ENCODE measurements around the gene TNC. TPM values are rescaled to one million over a fixed set of nuclear protein-coding genes. Genes with fewer than 3 reads are reported as not detected.

The TNC gene
- total RNA-seq, 1 experiment from 2014 or later: 0.60 TPM

Other genes with a start within 250 kb of the TNC start
- 17.9 and 19.6 TPM in 2 replicates for gene TNFSF8, start 187.6 kb downstream of the TNC start, total RNA-seq (2014; rRNA removed; shearing (Covaris generic); ENCODE audit: low replicate concordance)

All from Karpas-422 (cell line).